Measurements from ENCODE around the gene GPD2. TPM values are rescaled to one million over a fixed set of nuclear protein-coding genes. Genes with fewer than 3 reads are reported as not detected.

GPD2 gene
- total and polyA plus RNA-seq, 12 donors, result 4.5 to 33.8 (median 14.5) TPM

GRCh38 chr2:156421851-156422250, 14.3 kb upstream of the GPD2 start:
- no peaks in the 10 kb centered on the region for H3K27me3 ChIP-seq
- 80 to 93% (median 91%) methylated on average over 1 of the region's 1 CpG for WGBS, 4 donors
- TF ChIP-seq POLR2A (IDR thresholded peaks at IDR 0.05), result no peak
- TF ChIP-seq CTCF (IDR thresholded peaks at IDR 0.05), result no peak
- no peaks in the 10 kb centered on the region for H3K36me3 ChIP-seq (replicated peaks in 1 of 2)
- no peaks in the 10 kb centered on the region for H3K9me3 ChIP-seq (replicated peaks in 1 of 3)
- no peak overlapping the region for H3K27ac ChIP-seq
- no peak for DNase-seq
- no peaks in the 10 kb centered on the region for H3K4me1 ChIP-seq (replicated peaks in 1 of 2)
- intact Hi-C loops (cut with DNase I), result no loop called here
- no peak overlapping the region for H3K4me3 ChIP-seq

GRCh38 chr2:156423674-156424282, 12.4 kb upstream of the GPD2 start:
- no peak overlapping the region for H3K4me3 ChIP-seq
- no peaks in the 10 kb centered on the region for H3K36me3 ChIP-seq (replicated peaks in 1 of 2)
- TF ChIP-seq CTCF (IDR thresholded peaks at IDR 0.05) (no peak), POLR2A (IDR thresholded peaks at IDR 0.05) (no peak)
- no peaks in the 10 kb centered on the region for H3K9me3 ChIP-seq (replicated peaks in 1 of 3)
- no peaks in the 10 kb centered on the region for H3K4me1 ChIP-seq (replicated peaks in 1 of 2)
- 75 to 81% (median 78%) methylated on average over 8 of the region's 8 CpGs for WGBS, 4 donors
- intact Hi-C loops (cut with DNase I), result no loop called here
- DNase-seq, result no peak
- no peaks in the 10 kb centered on the region for H3K27me3 ChIP-seq
- H3K27ac ChIP-seq, result no peak overlapping the region

GRCh38 chr2:156427074-156427473, 9.1 kb upstream of the GPD2 start:
- H3K27me3 ChIP-seq, result no peaks in the 10 kb centered on the region
- peaks cover 0 to 8% of the 10 kb centered on the region in 2 donors for H3K4me1 ChIP-seq (replicated peaks in 1 of 2)
- intact Hi-C loops (cut with DNase I), result no loop called here
- WGBS, 4 donors, result 70 to 93% (median 84%) methylated on average over 1 of the region's 1 CpG
- TF ChIP-seq CTCF (IDR thresholded peaks at IDR 0.05) (no peak), POLR2A (IDR thresholded peaks at IDR 0.05) (no peak)
- DNase-seq, result no peak
- no peak overlapping the region for H3K4me3 ChIP-seq
- no peak overlapping the region for H3K27ac ChIP-seq
- no peaks in the 10 kb centered on the region for H3K36me3 ChIP-seq (replicated peaks in 1 of 2)
- no peaks in the 10 kb centered on the region for H3K9me3 ChIP-seq (replicated peaks in 1 of 3)

GRCh38 chr2:156429211-156429610, 7.0 kb upstream of the GPD2 start:
- intact Hi-C loops (cut with DNase I), result no loop called here
- TF ChIP-seq CTCF (IDR thresholded peaks at IDR 0.05), result no peak
- TF ChIP-seq POLR2A (IDR thresholded peaks at IDR 0.05), result no peak
- Histone ChIP-seq H3K4me3 (no peak overlapping the region), H3K9me3 (replicated peaks in 1 of 3) (no peaks in the 10 kb centered on the region), H3K27ac (no peak overlapping the region), H3K4me1 (replicated peaks in 1 of 2) (peaks cover 0 to 8% of the 10 kb centered on the region in 2 donors), H3K36me3 (replicated peaks in 1 of 2) (no peaks in the 10 kb centered on the region), H3K27me3 (no peaks in the 10 kb centered on the region)
- DNase-seq, result no peak
